ENCODE data around the gene SLC26A8.

- no peak for TF ChIP-seq POLR2AphosphoS5 (IDR thresholded peaks at IDR 0.05; ENCODE audit: low read depth, low read length)
- TF ChIP-seq POLR2A (IDR thresholded peaks at IDR 0.05; ENCODE audit: low read depth, low read length), result no peak
- no peak for TF ChIP-seq TAF1 (IDR thresholded peaks at IDR 0.05; ENCODE audit: borderline replicate concordance, low read depth, low read length)
These were observed 49.1 kb upstream of the SLC26A8 start for GRCh38 chr6:36073587-36073986.
